H9 (cell line): ENCODE measurements around the gene OR5H15. TPM values are rescaled to one million over a fixed set of nuclear protein-coding genes. Genes with fewer than 3 reads are reported as not detected.

ENCODE experiments used
- DNase-seq: peaks from one replicate; pipeline ENCODE4 v3.0.0-alpha.2; 2017
- H2AFZ ChIP-seq: one replicate; pipeline ENCODE4 v1.6.1; 2013; ENCODE audit warnings: mild to moderate bottlenecking, low read length, control low read depth, moderate library complexity
- H2AK5ac ChIP-seq: 2 replicates; pipeline ENCODE4 v1.6.1; 2013; ENCODE audit warnings: low read length, control low read depth, mixed read lengths; ENCODE audit not compliant: insufficient read length
- H2BK120ac ChIP-seq: one replicate; pipeline ENCODE4 v1.6.1; 2013; ENCODE audit warnings: low read depth, mild to moderate bottlenecking, low read length, control low read depth, inconsistent platforms; ENCODE audit not compliant: poor library complexity, severe bottlenecking
- H2BK12ac ChIP-seq: 2 replicates; pipeline ENCODE4 v1.6.1; 2013; ENCODE audit warnings: low read length, control low read depth, mixed read lengths, low read depth; ENCODE audit not compliant: insufficient read length
- H2BK15ac ChIP-seq: 2 replicates; pipeline ENCODE4 v1.6.1; 2013; ENCODE audit warnings: low read depth, low read length, control low read depth
- H2BK20ac ChIP-seq: one replicate; pipeline ENCODE4 v1.6.1; 2013; ENCODE audit warnings: low read depth, mild to moderate bottlenecking, low read length, control low read depth, inconsistent platforms; ENCODE audit not compliant: poor library complexity, severe bottlenecking
- H2BK5ac ChIP-seq: 2 replicates; pipeline ENCODE4 v1.6.1; 2013; ENCODE audit warnings: low read length, control low read depth, mixed read lengths; ENCODE audit not compliant: insufficient read length
- H3K14ac ChIP-seq: 2 replicates; pipeline ENCODE4 v1.6.1; 2013; ENCODE audit warnings: low read length, control low read depth; ENCODE audit not compliant: insufficient read depth
- H3K18ac ChIP-seq: 2 replicates; pipeline ENCODE4 v1.6.1; 2013; ENCODE audit warnings: low read depth, mild to moderate bottlenecking, mixed read lengths, low read length, control low read depth; ENCODE audit not compliant: insufficient read length
- H3K23ac ChIP-seq: 2 replicates; pipeline ENCODE4 v1.6.1; 2013; ENCODE audit warnings: low read length, control low read depth, mixed read lengths, low read depth; ENCODE audit not compliant: insufficient read length
- H3K23me2 ChIP-seq: 2 replicates; pipeline ENCODE4 v1.6.1; 2013; ENCODE audit warnings: low read depth, mild to moderate bottlenecking, mixed read lengths, low read length, control low read depth; ENCODE audit not compliant: insufficient read length, poor library complexity, severe bottlenecking
- H3K27ac ChIP-seq: 2 replicates; pipeline ENCODE4 v1.5.1; 2013; ENCODE audit warnings: low read length, control low read depth, mixed read lengths, low read depth; ENCODE audit not compliant: insufficient read length
- H3K27me3 ChIP-seq: 2 replicates; pipeline ENCODE4 v1.6.1; 2013; ENCODE audit warnings: low read length, control low read depth, inconsistent platforms; ENCODE audit not compliant: insufficient read depth
- H3K4ac ChIP-seq: 2 replicates; pipeline ENCODE4 v1.6.1; 2013; ENCODE audit warnings: low read depth, mild to moderate bottlenecking, control low read depth, inconsistent platforms, low read length, moderate library complexity
- H3K4me1 ChIP-seq: 2 replicates; pipeline ENCODE4 v1.6.1; 2013; ENCODE audit warnings: low read length, control low read depth, inconsistent platforms; ENCODE audit not compliant: insufficient read depth
- H3K4me2 ChIP-seq: 2 replicates; pipeline ENCODE4 v1.6.1; 2013; ENCODE audit warnings: low read length, control low read depth, mixed read lengths; ENCODE audit not compliant: insufficient read length, insufficient read depth
- H3K56ac ChIP-seq: 2 replicates; pipeline ENCODE4 v1.6.1; 2013; ENCODE audit warnings: low read depth, mild to moderate bottlenecking, mixed read lengths, low read length, control low read depth; ENCODE audit not compliant: insufficient read length
- H3K79me1 ChIP-seq: 2 replicates; pipeline ENCODE4 v1.6.1; 2013; ENCODE audit warnings: low read depth, mild to moderate bottlenecking, moderate library complexity, low read length, control low read depth, inconsistent platforms; ENCODE audit not compliant: insufficient read depth, poor library complexity, severe bottlenecking
- H3K79me2 ChIP-seq: 2 replicates; pipeline ENCODE4 v1.6.1; 2013; ENCODE audit warnings: low read length, control low read depth, inconsistent platforms; ENCODE audit not compliant: insufficient read depth
- H3K9ac ChIP-seq: 2 replicates; pipeline ENCODE4 v1.6.1; 2013; ENCODE audit warnings: low read length, control low read depth, mixed read lengths; ENCODE audit not compliant: insufficient read length; ENCODE audit errors: extremely low read depth
- H3K9me3 ChIP-seq: one replicate; pipeline ENCODE4 v1.6.1; 2013; ENCODE audit warnings: low read depth, low read length, inconsistent platforms; ENCODE audit not compliant: control insufficient read depth
- H3T11ph ChIP-seq: one replicate; pipeline ENCODE4 v1.6.1; 2013; ENCODE audit warnings: mild to moderate bottlenecking, low read length, control low read depth, inconsistent platforms
- H4K20me1 ChIP-seq: one replicate; pipeline ENCODE4 v1.6.1; 2013; ENCODE audit not compliant: control insufficient read depth, insufficient read length, insufficient read depth
- H4K5ac ChIP-seq: 2 replicates; pipeline ENCODE4 v1.6.1; 2013; ENCODE audit warnings: low read depth, mild to moderate bottlenecking, mixed read lengths, low read length, control low read depth; ENCODE audit not compliant: insufficient read length
- H4K8ac ChIP-seq: replicated peaks from 2 replicates; pipeline ENCODE4 v1.6.1; 2013; ENCODE audit warnings: low read length, control low read depth, mixed read lengths, low read depth; ENCODE audit not compliant: insufficient read length
- H4K91ac ChIP-seq: 2 replicates; pipeline ENCODE4 v1.6.1; 2013; ENCODE audit warnings: low read depth, mild to moderate bottlenecking, moderate library complexity, mixed read lengths, low read length, control low read depth; ENCODE audit not compliant: insufficient read length
- H3K27ac Mint-ChIP-seq, 3 experiments: 2 replicates in 2 of 3; 3 replicates in 1 of 3; pipeline ENCODE4 v1.8.0; 2020 to 2021; ENCODE audit warnings: mixed read lengths in 3 of 3, mild to moderate bottlenecking in 1 of 3, moderate library complexity in 1 of 3
- H3K27me3 Mint-ChIP-seq: 2 replicates; pipeline ENCODE4 v1.8.0; 2021; ENCODE audit warnings: low read depth, mild to moderate bottlenecking, moderate library complexity, mixed read lengths
- H3K36me3 Mint-ChIP-seq, 3 experiments: 2 replicates in 2 of 3; 3 replicates in 1 of 3; pipeline ENCODE4 v1.8.0; 2020 to 2021; ENCODE audit warnings: low read depth in 3 of 3, mixed read lengths in 3 of 3; ENCODE audit not compliant: insufficient read depth in 1 of 3
- H3K4me1 Mint-ChIP-seq, 2 experiments: 2 replicates each; pipeline ENCODE4 v1.8.0; 2020; ENCODE audit warnings: mixed read lengths in 2 of 2
- H3K4me3 Mint-ChIP-seq, 2 experiments: 2 replicates in 1 of 2; 3 replicates in 1 of 2; pipeline ENCODE4 v1.8.0; 2020 to 2021; ENCODE audit warnings: mild to moderate bottlenecking in 2 of 2, mixed read lengths in 2 of 2, moderate library complexity in 1 of 2
- H3K9me3 Mint-ChIP-seq, 2 experiments: 2 replicates in 1 of 2; 3 replicates in 1 of 2; pipeline ENCODE4 v1.8.0; 2020; ENCODE audit warnings: mild to moderate bottlenecking in 2 of 2, mixed read lengths in 2 of 2, moderate library complexity in 1 of 2
- whole genome bisulfite sequencing: extraction: QIAGEN DNeasy Blood & Tissue Kit; methylation state at CpG from one replicate; pipeline ENCODE4 v1.1.7; 2013; ENCODE audit warnings: missing lambda C conversion rate, low lambda C conversion rate, mixed read lengths; ENCODE audit not compliant: insufficient read length; ENCODE audit errors: extremely low coverage; 5-methylcytosine and 5-hydroxymethylcytosine counted together
- total RNA-seq: library from RNA; stranded (reverse); gene quantifications from 2 replicates; pipeline ENCODE4 v1.2.1, GENCODE V29; 2021
- TF ChIP-seq, protein P1 (sequence below): fragments of 200-600 bp; sonication (generic); conservative IDR thresholded peaks from 3 replicates; pipeline ENCODE4 v1.8.0; 2021; ENCODE audit warnings: antibody characterized with exemption, mild to moderate bottlenecking

OR5H15 gene
- total RNA-seq, 1 experiment from 2014 or later, result not detected

GRCh38 chr3:98209244-98209643, 42.7 kb downstream of the OR5H15 start:
- no peak overlapping the region for H2BK20ac ChIP-seq
- no peak overlapping the region for H3K27ac Mint-ChIP-seq
- H3K27ac ChIP-seq, result no peak overlapping the region
- H3K14ac ChIP-seq, result no peak overlapping the region
- no peaks in the 10 kb centered on the region for H3K27me3 Mint-ChIP-seq
- H3K4me1 Mint-ChIP-seq, result peaks cover 13 to 15% of the 10 kb centered on the region in 2 experiments
- H2BK12ac ChIP-seq, result no peak overlapping the region
- H3K4me2 ChIP-seq, result no peak overlapping the region
- no peak overlapping the region for H3K9ac ChIP-seq
- no peaks in the 10 kb centered on the region for H3K36me3 Mint-ChIP-seq
- no peak overlapping the region for H2BK15ac ChIP-seq
- H3K18ac ChIP-seq, result no peak overlapping the region
- no peaks in the 10 kb centered on the region for H3K27me3 ChIP-seq
- H3K23me2 ChIP-seq, result no peaks in the 10 kb centered on the region
- no peak overlapping the region for H2BK120ac ChIP-seq
- no peaks in the 10 kb centered on the region for H3K9me3 Mint-ChIP-seq
- H3K4ac ChIP-seq, result no peak overlapping the region
- no peaks in the 10 kb centered on the region for H3K79me1 ChIP-seq
- no peak overlapping the region for H2AK5ac ChIP-seq
- no peak overlapping the region for H4K8ac ChIP-seq
- H2BK5ac ChIP-seq, result no peak overlapping the region
- no CpG with 5 or more reads among the region's 2 CpGs for WGBS
- no peak overlapping the region for H3K4me3 Mint-ChIP-seq
- H3K79me2 ChIP-seq, result no peaks in the 10 kb centered on the region
- TF ChIP-seq, protein P1, sequence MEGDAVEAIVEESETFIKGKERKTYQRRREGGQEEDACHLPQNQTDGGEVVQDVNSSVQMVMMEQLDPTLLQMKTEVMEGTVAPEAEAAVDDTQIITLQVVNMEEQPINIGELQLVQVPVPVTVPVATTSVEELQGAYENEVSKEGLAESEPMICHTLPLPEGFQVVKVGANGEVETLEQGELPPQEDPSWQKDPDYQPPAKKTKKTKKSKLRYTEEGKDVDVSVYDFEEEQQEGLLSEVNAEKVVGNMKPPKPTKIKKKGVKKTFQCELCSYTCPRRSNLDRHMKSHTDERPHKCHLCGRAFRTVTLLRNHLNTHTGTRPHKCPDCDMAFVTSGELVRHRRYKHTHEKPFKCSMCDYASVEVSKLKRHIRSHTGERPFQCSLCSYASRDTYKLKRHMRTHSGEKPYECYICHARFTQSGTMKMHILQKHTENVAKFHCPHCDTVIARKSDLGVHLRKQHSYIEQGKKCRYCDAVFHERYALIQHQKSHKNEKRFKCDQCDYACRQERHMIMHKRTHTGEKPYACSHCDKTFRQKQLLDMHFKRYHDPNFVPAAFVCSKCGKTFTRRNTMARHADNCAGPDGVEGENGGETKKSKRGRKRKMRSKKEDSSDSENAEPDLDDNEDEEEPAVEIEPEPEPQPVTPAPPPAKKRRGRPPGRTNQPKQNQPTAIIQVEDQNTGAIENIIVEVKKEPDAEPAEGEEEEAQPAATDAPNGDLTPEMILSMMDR, result no peak
- no peaks in the 10 kb centered on the region for H3K9me3 ChIP-seq
- no peak overlapping the region for H4K91ac ChIP-seq
- H3T11ph ChIP-seq, result no peak overlapping the region
- H3K56ac ChIP-seq, result no peak overlapping the region
- no peaks in the 10 kb centered on the region for H4K20me1 ChIP-seq
- no peaks in the 10 kb centered on the region for H3K4me1 ChIP-seq
- H3K23ac ChIP-seq, result no peak overlapping the region
- DNase-seq, result no peak
- no peak overlapping the region for H2AFZ ChIP-seq
- H4K5ac ChIP-seq, result no peak overlapping the region
